ENCODE results near the gene PELI1.

The PELI1 gene

GRCh38 chr2:64144057-64145013, at the start of gene PELI1:
TSS of gene PELI1 (minus strand) at chr2:64144420. CDS start at chr2:64108310, 36,110 bp downstream.
- DNase-seq (ENCODE audit: low spot score) = peak; percentile 98

DNA sequence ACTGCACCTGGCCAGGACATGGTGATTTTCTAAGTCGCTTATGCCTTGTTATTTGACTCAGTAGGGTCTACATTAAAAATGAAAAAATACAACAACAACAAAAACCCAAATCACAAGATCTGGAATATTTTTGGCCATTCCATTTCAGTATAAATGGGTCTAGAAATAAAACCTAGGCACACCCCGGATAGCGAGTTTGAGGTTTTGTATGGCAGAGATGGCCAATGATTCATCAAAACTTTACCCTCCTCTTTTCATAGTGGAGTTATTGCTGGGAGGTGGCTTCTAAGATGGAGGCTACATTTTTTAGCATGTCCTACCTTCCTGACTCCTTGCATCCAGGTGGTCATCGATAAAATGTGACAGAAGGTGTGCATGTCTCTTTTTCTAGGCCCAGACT, 49.3 kb upstream of the PELI1 start:
- no peak for DNase-seq (ENCODE audit: low spot score)

DNA sequence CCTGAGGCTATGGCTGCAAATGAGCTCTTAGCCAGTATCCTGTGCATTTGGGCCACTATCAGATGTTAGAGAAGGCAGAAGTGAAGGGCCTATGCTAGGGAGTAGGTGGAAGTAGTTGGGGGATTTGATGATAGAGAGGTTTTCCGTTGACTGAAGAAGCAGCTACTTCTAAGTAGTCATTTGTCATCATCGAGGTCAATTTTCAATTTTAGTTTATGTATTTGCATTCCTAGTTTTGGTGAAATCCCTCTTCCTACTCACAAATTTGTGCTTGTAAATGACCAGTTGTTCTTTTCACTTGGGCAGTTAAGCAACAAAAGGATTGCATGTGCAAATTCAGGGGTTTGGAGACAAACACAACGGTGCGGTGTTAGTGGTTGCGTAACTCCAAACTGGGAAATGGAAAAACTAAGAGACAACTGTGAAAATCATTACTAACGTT, 48.5 kb upstream of the PELI1 start:
- DNase-seq (ENCODE audit: low spot score) = no peak

DNA sequence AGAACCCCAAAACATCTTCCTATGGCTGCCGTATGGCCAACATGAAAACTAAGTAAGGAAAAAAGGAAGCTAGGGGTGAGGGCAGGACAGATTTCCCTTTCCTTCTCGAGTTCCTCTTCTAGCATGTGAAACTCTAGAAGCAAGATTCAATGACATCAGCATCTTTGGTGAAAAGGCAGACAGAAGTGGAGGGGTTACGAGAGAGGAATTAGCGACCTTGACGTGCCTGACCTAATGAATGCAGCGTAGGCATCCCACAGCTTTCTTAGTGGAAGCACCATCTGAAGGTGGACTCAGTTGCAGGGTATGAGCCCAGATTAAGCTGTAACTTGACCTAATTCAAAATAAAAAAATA, 47.9 kb upstream of the PELI1 start:
- DNase-seq (ENCODE audit: low spot score) = no peak

DNA sequence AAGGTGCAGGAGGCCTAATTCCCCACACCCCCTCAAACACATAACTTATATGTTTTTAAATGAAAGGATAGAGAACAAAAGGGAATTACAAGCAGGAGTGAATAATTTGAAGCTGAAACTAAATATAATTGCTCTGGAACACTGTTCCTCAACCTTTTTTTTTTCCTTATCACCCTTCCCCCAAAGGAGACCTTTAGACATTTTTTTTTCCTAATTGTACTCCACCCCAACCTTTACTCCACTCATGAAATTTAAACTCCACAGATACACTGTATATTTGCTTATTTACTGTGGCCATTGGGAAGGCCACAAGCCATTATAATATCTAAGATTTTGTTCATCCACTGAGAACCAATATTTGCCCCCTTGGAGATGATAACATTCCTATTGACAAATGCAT, 45.4 kb upstream of the PELI1 start:
- no peak for DNase-seq (ENCODE audit: low spot score)

DNA sequence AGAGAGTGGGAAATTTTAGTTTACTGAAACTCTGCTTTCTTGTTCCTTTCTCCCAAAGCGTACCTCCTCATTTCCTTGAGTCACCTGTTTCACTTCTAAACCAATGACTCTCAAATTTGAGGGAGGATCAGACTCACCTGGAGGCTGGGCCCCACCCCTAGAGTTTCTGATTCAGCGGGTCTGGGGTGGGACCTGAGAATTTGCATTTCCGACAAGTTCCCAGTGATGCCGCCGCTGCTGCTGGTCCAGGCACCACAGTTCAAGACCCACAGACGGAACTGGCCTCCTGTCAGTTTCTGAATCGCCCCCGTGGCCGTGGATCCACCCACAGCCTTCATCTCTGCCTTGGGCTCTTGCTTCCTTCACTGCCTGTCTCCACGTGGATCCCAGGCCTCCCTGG, 44.9 kb upstream of the PELI1 start:
- DNase-seq (ENCODE audit: low spot score) = no peak

DNA sequence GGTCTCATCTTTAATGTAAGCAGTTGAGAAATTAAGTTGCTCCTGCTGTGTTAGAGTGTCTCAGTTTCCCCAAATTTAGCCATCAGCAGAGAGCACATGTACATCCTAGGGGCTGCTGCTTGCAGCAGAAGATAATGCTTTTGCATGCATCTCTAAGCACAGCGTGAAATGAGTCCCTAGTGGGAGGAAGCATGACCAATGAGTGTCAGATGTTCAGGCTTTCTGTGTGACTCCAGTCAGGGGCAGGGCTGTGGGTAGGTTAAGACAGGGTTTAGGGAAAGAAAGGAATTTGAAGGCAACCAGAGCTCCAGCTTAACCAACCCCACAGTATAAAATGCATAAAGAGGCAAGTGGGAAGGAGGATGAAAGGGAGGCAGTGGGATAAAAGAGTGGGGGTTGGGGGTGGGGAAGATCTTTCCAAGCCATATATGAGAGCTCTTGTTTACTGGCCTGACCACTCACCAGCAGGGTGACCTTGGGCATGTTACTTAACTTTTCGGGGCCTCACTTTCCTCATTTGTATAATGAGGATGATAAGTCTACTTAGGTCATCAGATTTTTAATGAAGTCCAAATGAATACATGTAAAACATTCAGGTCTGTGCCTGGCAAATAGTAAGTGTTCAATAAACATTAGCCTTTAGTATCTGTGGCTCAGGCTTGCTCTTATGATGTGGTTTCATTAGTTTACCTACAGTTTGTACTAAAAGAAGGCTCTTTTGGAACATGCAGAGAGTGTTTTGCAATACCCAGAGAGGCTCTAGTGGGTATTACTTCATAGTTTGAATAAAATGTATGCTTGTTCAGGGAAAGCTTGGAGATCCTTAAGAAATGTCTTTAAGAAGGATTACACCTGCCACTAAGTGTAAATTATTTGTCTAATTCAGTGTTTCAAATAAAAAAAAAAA, 42.7 kb upstream of the PELI1 start:
- DNase-seq (ENCODE audit: low spot score) = no peak

GRCh38 chr2:64179582-64180321, 35.5 kb upstream of the PELI1 start:
- DNase-seq (ENCODE audit: low spot score) = no peak

DNA sequence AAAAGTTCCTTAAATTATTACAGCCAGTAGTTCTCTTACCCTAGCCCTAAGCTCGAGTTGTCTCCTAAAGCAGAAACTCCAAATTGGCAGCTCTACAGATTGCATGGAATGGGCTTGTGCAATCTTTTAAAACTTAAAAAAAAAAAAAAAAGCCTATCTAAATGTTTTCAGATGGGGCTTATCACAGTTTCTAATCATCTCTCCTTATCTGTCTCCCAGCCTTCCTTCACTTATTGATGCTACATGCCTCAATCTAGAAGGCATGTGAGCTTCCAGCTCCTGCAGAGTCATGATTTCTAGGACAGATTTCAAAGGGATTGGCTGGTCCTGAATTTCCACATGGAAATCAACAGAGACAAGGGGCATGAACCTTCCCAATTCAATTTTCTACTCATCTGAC, 33.1 kb upstream of the PELI1 start:
- no peak for DNase-seq (ENCODE audit: low spot score)

GRCh38 chr2:64175419-64176197, 31.4 kb upstream of the PELI1 start:
- DNase-seq (ENCODE audit: low spot score) = no peak

- no peak for DNase-seq (ENCODE audit: low spot score)
These were observed 29.2 kb upstream of the PELI1 start for GRCh38 chr2:64173156-64174135.

DNA sequence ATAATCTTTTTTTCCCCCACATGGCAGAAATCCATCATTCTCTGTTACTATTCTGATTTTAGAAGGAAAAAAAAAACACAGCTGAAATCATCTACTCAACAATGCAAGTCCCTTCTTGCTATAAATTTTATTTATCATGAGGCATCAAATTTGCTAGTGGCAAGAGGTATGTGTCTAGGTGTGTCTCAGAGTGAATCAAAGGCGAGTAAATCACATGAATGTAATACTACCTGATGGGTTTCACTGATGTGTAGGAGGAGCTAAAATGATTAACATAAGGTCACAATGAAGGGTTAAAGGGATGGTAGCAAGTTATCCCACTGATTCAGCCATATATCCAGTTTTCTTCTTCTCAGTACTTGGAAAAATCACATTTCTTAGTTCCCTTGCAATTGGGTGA, 24.5 kb upstream of the PELI1 start:
- no peak for DNase-seq (ENCODE audit: low spot score)

GRCh38 chr2:64168201-64168600, 24.0 kb upstream of the PELI1 start:
- no peak for DNase-seq (ENCODE audit: low spot score)

GRCh38 chr2:64166637-64167420, 22.6 kb upstream of the PELI1 start:
- DNase-seq (ENCODE audit: low spot score) = no peak

GRCh38 chr2:64166212-64166611, 22.0 kb upstream of the PELI1 start:
- DNase-seq (ENCODE audit: low spot score) = no peak

- DNase-seq (ENCODE audit: low spot score) = peak; percentile 52
These were observed 21.5 kb upstream of the PELI1 start for GRCh38 chr2:64165706-64166105.

GRCh38 chr2:64164629-64165028, 20.4 kb upstream of the PELI1 start:
- DNase-seq (ENCODE audit: low spot score) = no peak

GRCh38 chr2:64162516-64162915, 18.3 kb upstream of the PELI1 start:
- DNase-seq (ENCODE audit: low spot score) = no peak

DNA sequence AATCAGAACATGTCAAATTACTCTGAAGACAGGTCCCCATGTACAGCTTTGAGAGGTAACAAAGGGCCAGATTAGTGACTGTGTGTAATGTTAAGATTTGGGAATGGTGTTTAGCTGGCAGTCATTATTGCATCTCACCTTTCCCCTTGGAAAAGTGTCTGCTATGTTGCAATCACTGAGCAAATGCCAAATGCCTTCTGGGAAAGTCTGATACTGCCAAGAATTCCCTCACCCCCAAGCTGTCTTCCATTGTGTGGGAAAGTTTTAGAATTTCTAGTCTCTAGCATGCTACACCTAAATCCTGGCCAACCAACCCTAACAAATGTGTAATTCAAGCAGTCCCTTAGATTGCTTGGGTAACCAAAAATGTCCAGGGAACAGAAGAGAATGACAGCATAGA, 13.6 kb upstream of the PELI1 start:
- DNase-seq (ENCODE audit: low spot score) = no peak

Data from COLO829 (cell line).